Neural progenitor cell (in vitro differentiated cells): ENCODE data around the gene HTT-AS. TPM values are rescaled to one million over a fixed set of nuclear protein-coding genes. Genes with fewer than 3 reads are reported as not detected.

ENCODE experiments used
- DNase-seq: peaks from one replicate; pipeline ENCODE4 v3.0.0-alpha.2; 2016; ENCODE audit warnings: low spot score
- H2AFZ ChIP-seq: fragments of 200-600 bp; sonication (generic); replicated peaks from 2 replicates; pipeline ENCODE4 v1.6.1; 2016; ENCODE audit warnings: antibody characterized with exemption
- H3F3A ChIP-seq: fragments of 200-600 bp; sonication (generic); 2 replicates; pipeline ENCODE4 v1.6.1; 2016; ENCODE audit warnings: antibody characterized with exemption, low read depth
- H3K27ac ChIP-seq: fragments of 200-600 bp; sonication (generic); 2 replicates; pipeline ENCODE4 v1.5.1; 2016; ENCODE audit warnings: mild to moderate bottlenecking
- H3K27me3 ChIP-seq: fragments of 200-600 bp; sonication (generic); 2 replicates; pipeline ENCODE4 v1.6.1; 2016; ENCODE audit warnings: mild to moderate bottlenecking, moderate library complexity
- H3K36me3 ChIP-seq: fragments of 200-600 bp; sonication (generic); 2 replicates; pipeline ENCODE4 v1.5.1; 2016
- H3K4me1 ChIP-seq: fragments of 200-600 bp; sonication (generic); 2 replicates; pipeline ENCODE4 v1.6.1; 2016; ENCODE audit warnings: mixed run types
- H3K4me2 ChIP-seq: fragments of 200-600 bp; sonication (generic); 2 replicates; pipeline ENCODE4 v1.6.1; 2016
- H3K4me3 ChIP-seq: fragments of 200-600 bp; sonication (generic); 2 replicates; pipeline ENCODE4 v1.5.1; 2016
- H3K79me2 ChIP-seq: fragments of 200-600 bp; sonication (generic); 2 replicates; pipeline ENCODE4 v1.6.1; 2016; ENCODE audit warnings: low read depth
- H3K9ac ChIP-seq: fragments of 200-600 bp; sonication (generic); 2 replicates; pipeline ENCODE4 v1.6.1; 2016
- H3K9me3 ChIP-seq: fragments of 200-600 bp; sonication (generic); 2 replicates; pipeline ENCODE4 v1.5.1; 2016; ENCODE audit warnings: low read depth
- H4K20me1 ChIP-seq: fragments of 200-600 bp; sonication (generic); 2 replicates; pipeline ENCODE4 v1.6.1; 2016; ENCODE audit warnings: low read depth
- H3K27ac Mint-ChIP-seq: 3 replicates; pipeline ENCODE4 v1.8.0; 2021; ENCODE audit warnings: mixed read lengths
- H3K27me3 Mint-ChIP-seq: 2 replicates; pipeline ENCODE4 v1.8.0; 2022; ENCODE audit warnings: low read depth, mild to moderate bottlenecking, inconsistent platforms, moderate library complexity, mixed read lengths; ENCODE audit not compliant: insufficient read depth
- H3K36me3 Mint-ChIP-seq: 3 replicates; pipeline ENCODE4 v1.8.0; 2021; ENCODE audit warnings: mixed read lengths
- H3K4me1 Mint-ChIP-seq: 3 replicates; pipeline ENCODE4 v1.8.0; 2021; ENCODE audit warnings: mixed read lengths
- H3K4me3 Mint-ChIP-seq: 3 replicates; pipeline ENCODE4 v1.8.0; 2021; ENCODE audit warnings: mild to moderate bottlenecking, moderate library complexity, mixed read lengths
- H3K9me3 Mint-ChIP-seq: 3 replicates; pipeline ENCODE4 v1.8.0; 2020; ENCODE audit warnings: mixed read lengths
- EZH2 ChIP-seq: fragments of 200-600 bp; sonication (generic); IDR thresholded peaks from 2 replicates; pipeline ENCODE4 v1.6.1; 2017; ENCODE audit warnings: antibody characterized with exemption, mild to moderate bottlenecking, moderate library complexity
- EZH2phosphoT487 ChIP-seq: fragments of 200-600 bp; sonication (generic); IDR thresholded peaks from 2 replicates; pipeline ENCODE4 v1.6.1; 2017; ENCODE audit warnings: antibody characterized with exemption
- total RNA-seq: library from RNA; depleted of rRNA; stranded (reverse); fragments of >200 nt; gene quantifications from 2 replicates; pipeline ENCODE4 v1.2.3, GENCODE V29; 2015; ENCODE audit warnings: low replicate concordance
- TF ChIP-seq, protein P1 (sequence below): fragments of 200-600 bp; sonication (generic); IDR thresholded peaks from 2 replicates; pipeline ENCODE4 v1.5.1; 2017; ENCODE audit warnings: antibody characterized with exemption, mild to moderate bottlenecking

The HTT-AS gene
- total RNA-seq, 1 donor from 2014 or later = not detected

DNA sequence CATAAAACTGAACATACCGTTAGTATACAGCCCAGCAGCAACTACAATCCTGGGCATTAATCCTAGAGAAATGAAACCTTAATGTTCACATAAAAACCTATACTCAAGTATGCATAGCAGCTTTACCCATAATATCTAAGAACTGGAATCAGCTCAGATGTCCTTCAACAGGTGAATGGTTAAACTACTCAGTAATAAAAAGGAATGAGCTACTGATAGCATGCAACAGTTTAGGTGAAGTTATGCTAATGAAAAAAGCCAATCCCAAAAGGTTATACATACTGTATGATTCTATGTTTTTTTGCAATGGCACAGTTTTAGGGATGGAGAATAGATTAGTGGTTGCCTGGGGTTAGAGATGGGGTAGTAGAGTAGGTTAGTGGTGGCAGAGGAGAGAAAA lies 9.4 kb upstream of the HTT-AS start:
- Histone ChIP-seq H3K36me3 (peaks cover 6% of the 10 kb centered on the region), H3K4me1 (no peaks in the 10 kb centered on the region), H3K27me3 (no peaks in the 10 kb centered on the region), H3K79me2 (peaks cover 88% of the 10 kb centered on the region), H3K4me2 (no peak overlapping the region), H4K20me1 (peaks cover 61% of the 10 kb centered on the region), H3F3A (no peaks in the 10 kb centered on the region), H3K9ac (no peak overlapping the region), H3K4me3 (no peak overlapping the region), H3K9me3 (no peaks in the 10 kb centered on the region), H2AFZ (no peak overlapping the region), H3K27ac (no peak overlapping the region)
- Mint-ChIP-seq H3K27me3 (no peaks in the 10 kb centered on the region), H3K4me1 (no peaks in the 10 kb centered on the region), H3K4me3 (no peak overlapping the region), H3K9me3 (no peaks in the 10 kb centered on the region), H3K27ac (no peak overlapping the region), H3K36me3 (peaks cover 17% of the 10 kb centered on the region)
- DNase-seq = no peak
- TF ChIP-seq EZH2 (no peak), EZH2phosphoT487 (no peak)
- TF ChIP-seq, protein P1, sequence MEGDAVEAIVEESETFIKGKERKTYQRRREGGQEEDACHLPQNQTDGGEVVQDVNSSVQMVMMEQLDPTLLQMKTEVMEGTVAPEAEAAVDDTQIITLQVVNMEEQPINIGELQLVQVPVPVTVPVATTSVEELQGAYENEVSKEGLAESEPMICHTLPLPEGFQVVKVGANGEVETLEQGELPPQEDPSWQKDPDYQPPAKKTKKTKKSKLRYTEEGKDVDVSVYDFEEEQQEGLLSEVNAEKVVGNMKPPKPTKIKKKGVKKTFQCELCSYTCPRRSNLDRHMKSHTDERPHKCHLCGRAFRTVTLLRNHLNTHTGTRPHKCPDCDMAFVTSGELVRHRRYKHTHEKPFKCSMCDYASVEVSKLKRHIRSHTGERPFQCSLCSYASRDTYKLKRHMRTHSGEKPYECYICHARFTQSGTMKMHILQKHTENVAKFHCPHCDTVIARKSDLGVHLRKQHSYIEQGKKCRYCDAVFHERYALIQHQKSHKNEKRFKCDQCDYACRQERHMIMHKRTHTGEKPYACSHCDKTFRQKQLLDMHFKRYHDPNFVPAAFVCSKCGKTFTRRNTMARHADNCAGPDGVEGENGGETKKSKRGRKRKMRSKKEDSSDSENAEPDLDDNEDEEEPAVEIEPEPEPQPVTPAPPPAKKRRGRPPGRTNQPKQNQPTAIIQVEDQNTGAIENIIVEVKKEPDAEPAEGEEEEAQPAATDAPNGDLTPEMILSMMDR = no peak

DNA sequence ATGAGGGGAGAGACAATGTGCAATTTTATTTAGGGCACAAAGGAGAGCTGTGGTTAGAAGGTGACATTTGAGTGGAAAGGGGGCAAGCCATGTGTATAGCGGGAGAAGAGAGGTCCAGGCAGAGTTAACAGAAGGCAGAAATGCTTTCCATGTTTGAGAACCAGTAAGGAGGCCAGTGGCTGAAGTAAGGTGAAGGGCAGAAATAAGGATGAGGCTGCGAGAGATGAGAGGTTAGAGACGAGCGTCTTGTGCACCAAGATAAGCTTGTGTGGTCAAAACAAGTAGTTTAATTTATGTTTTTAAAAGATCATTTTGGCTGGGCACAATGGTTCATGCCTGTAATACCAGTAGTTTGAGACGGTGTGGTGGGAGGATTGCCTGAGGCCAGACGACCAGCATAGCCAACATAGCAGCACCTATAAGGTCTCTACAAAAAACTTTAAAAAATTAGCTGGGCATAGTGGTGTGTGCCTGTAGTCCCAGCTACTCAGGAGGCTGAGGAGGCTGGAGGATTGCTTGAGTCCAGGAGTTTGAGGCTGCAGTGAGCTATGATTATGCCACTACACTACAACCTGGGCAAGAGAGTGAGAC lies 8.7 kb upstream of the HTT-AS start:
- Histone ChIP-seq H4K20me1 (peaks cover 68% of the 10 kb centered on the region), H3K79me2 (peaks cover 96% of the 10 kb centered on the region), H3F3A (no peaks in the 10 kb centered on the region), H3K4me3 (no peak overlapping the region), H3K9me3 (no peaks in the 10 kb centered on the region), H3K4me1 (no peaks in the 10 kb centered on the region), H3K27me3 (no peaks in the 10 kb centered on the region), H2AFZ (no peak overlapping the region), H3K36me3 (no peaks in the 10 kb centered on the region), H3K9ac (no peak overlapping the region), H3K27ac (no peak overlapping the region), H3K4me2 (no peak overlapping the region)
- Mint-ChIP-seq H3K27ac (no peak overlapping the region), H3K4me3 (no peak overlapping the region), H3K27me3 (no peaks in the 10 kb centered on the region), H3K9me3 (no peaks in the 10 kb centered on the region), H3K4me1 (peaks cover 2% of the 10 kb centered on the region), H3K36me3 (peaks cover 13% of the 10 kb centered on the region)
- TF ChIP-seq EZH2phosphoT487 (no peak), EZH2 (no peak)
- TF ChIP-seq, protein P1 = no peak
- no peak for DNase-seq

DNA sequence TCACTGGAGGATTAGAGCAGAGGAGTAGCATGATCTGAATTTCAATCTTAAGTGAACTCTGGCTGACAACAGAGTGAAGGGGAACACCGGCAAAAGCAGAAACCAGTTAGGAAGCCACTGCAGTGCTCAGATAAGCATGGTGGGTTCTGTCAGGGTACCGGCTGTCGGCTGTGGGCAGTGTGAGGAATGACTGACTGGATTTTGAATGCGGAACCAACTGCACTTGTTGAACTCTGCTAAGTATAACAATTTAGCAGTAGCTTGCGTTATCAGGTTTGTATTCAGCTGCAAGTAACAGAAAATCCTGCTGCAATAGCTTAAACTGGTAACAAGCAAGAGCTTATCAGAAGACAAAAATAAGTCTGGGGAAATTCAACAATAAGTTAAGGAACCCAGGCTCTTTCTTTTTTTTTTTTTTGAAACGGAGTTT lies 5.4 kb upstream of the HTT-AS start:
- H2AFZ ChIP-seq = no peak overlapping the region
- H3K27ac ChIP-seq = no peak overlapping the region
- TF ChIP-seq, protein P1 = no peak
- no peak for TF ChIP-seq EZH2
- no peak for TF ChIP-seq EZH2phosphoT487
- Mint-ChIP-seq H3K27ac (no peak overlapping the region), H3K9me3 (no peaks in the 10 kb centered on the region), H3K4me3 (no peak overlapping the region), H3K36me3 (peaks cover 8% of the 10 kb centered on the region), H3K4me1 (peaks cover 15% of the 10 kb centered on the region), H3K27me3 (no peaks in the 10 kb centered on the region)
- no peak for DNase-seq
- H3K27me3 ChIP-seq = no peaks in the 10 kb centered on the region
- H3K4me3 ChIP-seq = no peak overlapping the region
- no peaks in the 10 kb centered on the region for H3K36me3 ChIP-seq
- no peak overlapping the region for H3K9ac ChIP-seq
- peaks cover 12% of the 10 kb centered on the region for H3F3A ChIP-seq
- peaks cover 79% of the 10 kb centered on the region for H4K20me1 ChIP-seq
- no peaks in the 10 kb centered on the region for H3K9me3 ChIP-seq
- H3K4me1 ChIP-seq = peaks cover 9% of the 10 kb centered on the region
- H3K79me2 ChIP-seq = peaks cover 98% of the 10 kb centered on the region
- H3K4me2 ChIP-seq = no peak overlapping the region
